ENCODE data around the gene SRRM1. TPM values are rescaled to one million over a fixed set of nuclear protein-coding genes. Genes with fewer than 3 reads are reported as not detected.
"Not testable (repeated sequence)": the region's sequence is repeated elsewhere in the genome, so short reads cannot be mapped to it uniquely, and the experiment has no call there.

The SRRM1 gene
- total RNA-seq, 1 experiment from 2014 or later: 90.1 TPM

GRCh38 chr1:24711329-24711728 is 68.2 kb downstream of the SRRM1 start:
- no peak for DNase-seq
- H3K27me3 ChIP-seq (ENCODE audit: control insufficient read depth, insufficient read depth, low read length): no peaks in the 10 kb centered on the region
- no peaks in the 10 kb centered on the region for H3K36me3 ChIP-seq (replicated peaks; ENCODE audit: control insufficient read depth, insufficient read depth, low read length)
- H3K4me3 ChIP-seq (ENCODE audit: insufficient read depth, low read depth, low read length): no peak overlapping the region

- no peak for DNase-seq
- Histone ChIP-seq H3K36me3 (replicated peaks; ENCODE audit: control insufficient read depth, insufficient read depth, low read length) (no peaks in the 10 kb centered on the region), H3K4me3 (ENCODE audit: insufficient read depth, low read depth, low read length) (no peak overlapping the region), H3K27me3 (ENCODE audit: control insufficient read depth, insufficient read depth, low read length) (no peaks in the 10 kb centered on the region)
Observed at GRCh38 chr1:24713176-24713575, 70.1 kb downstream of the SRRM1 start.

DNA sequence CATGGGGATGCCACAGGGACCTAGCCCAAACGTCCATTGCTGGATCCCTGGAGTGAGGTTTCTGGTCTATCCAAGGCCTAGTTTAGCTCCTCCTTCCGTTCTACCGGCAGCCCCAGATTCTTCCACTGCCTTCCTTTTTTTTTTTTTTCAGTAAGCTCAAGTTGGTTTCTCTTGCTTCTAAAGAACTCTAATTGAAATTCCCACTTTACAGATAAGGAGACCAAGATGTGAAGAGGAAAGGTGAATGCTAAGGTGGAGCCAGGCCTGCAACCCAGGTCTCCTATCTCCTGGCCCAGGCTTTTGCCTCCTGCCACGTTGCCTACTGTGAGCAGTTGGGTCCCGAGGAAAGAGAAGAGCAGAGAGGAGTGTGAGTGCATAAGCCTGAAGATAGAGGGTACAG is 70.6 kb downstream of the SRRM1 start:
- no peak for DNase-seq
- no peaks in the 10 kb centered on the region for H3K27me3 ChIP-seq (ENCODE audit: control insufficient read depth, insufficient read depth, low read length)
- H3K4me3 ChIP-seq (ENCODE audit: insufficient read depth, low read depth, low read length): no peak overlapping the region
- H3K36me3 ChIP-seq (replicated peaks; ENCODE audit: control insufficient read depth, insufficient read depth, low read length): no peaks in the 10 kb centered on the region

- no peak for DNase-seq
- H3K36me3 ChIP-seq (replicated peaks; ENCODE audit: control insufficient read depth, insufficient read depth, low read length): no peaks in the 10 kb centered on the region
- H3K4me3 ChIP-seq (ENCODE audit: insufficient read depth, low read depth, low read length): no peak overlapping the region
- no peaks in the 10 kb centered on the region for H3K27me3 ChIP-seq (ENCODE audit: control insufficient read depth, insufficient read depth, low read length)
Observed at GRCh38 chr1:24714859-24715520, 71.9 kb downstream of the SRRM1 start.

GRCh38 chr1:24715658-24716057 is 72.6 kb downstream of the SRRM1 start:
- DNase-seq: no peak
- no peak overlapping the region for H3K4me3 ChIP-seq (ENCODE audit: insufficient read depth, low read depth, low read length)
- no peaks in the 10 kb centered on the region for H3K36me3 ChIP-seq (replicated peaks; ENCODE audit: control insufficient read depth, insufficient read depth, low read length)
- H3K27me3 ChIP-seq (ENCODE audit: control insufficient read depth, insufficient read depth, low read length): no peaks in the 10 kb centered on the region

DNA sequence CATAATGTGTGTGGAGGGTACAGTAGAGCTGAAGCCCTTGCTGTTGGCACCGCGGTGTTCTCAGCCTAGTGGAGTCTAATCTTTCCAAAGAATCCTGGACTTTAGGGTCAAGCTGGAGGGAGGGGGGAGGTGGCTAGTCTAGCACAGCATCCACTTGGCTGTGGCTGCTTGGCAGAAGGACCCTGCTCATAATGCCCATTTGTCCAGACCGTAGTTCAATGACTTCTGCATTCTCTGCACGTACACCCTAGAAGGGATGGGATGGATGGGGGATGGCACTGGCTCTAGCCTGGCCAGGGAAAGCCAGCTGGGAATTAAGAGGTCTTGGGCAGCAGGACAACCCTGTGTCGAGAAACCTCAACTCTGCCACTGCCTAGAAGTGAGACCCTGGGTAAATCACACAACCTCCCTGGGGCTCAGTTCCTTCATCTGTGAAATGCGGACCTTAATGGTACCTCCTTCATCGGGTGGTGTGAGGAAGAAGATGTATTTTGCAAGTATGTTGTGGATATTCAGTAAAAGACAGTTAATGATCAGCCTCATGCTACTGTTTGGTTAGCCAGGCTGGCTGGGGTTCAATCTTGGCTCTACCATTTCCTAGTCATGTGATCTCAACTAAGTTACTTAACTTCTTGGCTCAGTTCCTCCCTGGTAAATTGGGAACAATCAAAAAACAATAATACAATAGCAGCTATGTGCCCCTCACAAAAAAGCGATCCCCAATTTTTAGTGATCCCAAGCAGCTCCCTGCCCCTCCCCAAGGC is 75.0 kb downstream of the SRRM1 start:
- H3K36me3 ChIP-seq (replicated peaks; ENCODE audit: control insufficient read depth, insufficient read depth, low read length): no peaks in the 10 kb centered on the region
- no peak overlapping the region for H3K4me3 ChIP-seq (ENCODE audit: insufficient read depth, low read depth, low read length)
- H3K27me3 ChIP-seq (ENCODE audit: control insufficient read depth, insufficient read depth, low read length): no peaks in the 10 kb centered on the region
- no peak for DNase-seq

DNA sequence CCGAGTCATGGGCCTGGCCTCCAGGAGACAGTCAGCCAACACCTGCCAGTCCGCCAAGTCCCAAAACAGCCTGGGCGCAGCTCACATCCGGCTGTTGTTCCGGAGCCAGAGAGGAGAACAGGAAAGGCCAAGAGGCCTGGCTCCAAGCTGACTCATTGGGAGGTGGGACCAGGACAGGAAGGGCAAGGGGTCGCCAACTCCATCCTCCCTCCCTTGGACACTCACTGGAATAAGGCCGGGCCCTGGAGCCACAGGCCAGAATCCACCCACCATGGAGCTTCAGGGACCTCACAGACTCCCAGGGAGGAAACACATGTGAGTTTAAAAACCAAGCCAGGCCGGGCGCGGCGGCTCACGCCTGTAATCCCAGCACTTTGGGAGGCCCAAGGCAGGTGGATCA is 77.0 kb downstream of the SRRM1 start:
- DNase-seq: no peak

GRCh38 chr1:24721533-24721932 is 78.4 kb downstream of the SRRM1 start:
- H3K4me3 ChIP-seq (ENCODE audit: insufficient read depth, low read depth, low read length): no peak overlapping the region
- no peaks in the 10 kb centered on the region for H3K36me3 ChIP-seq (replicated peaks; ENCODE audit: control insufficient read depth, insufficient read depth, low read length)
- peak; percentile 5 for DNase-seq
- H3K27me3 ChIP-seq (ENCODE audit: control insufficient read depth, insufficient read depth, low read length): no peaks in the 10 kb centered on the region

More for the DNA sequence above, 77.0 kb downstream of the SRRM1 start:
- Histone ChIP-seq H3K4me3 (ENCODE audit: insufficient read depth, low read depth, low read length) (no peak overlapping the region), H3K27me3 (ENCODE audit: control insufficient read depth, insufficient read depth, low read length) (no peaks in the 10 kb centered on the region), H3K36me3 (replicated peaks; ENCODE audit: control insufficient read depth, insufficient read depth, low read length) (no peaks in the 10 kb centered on the region)

DNA sequence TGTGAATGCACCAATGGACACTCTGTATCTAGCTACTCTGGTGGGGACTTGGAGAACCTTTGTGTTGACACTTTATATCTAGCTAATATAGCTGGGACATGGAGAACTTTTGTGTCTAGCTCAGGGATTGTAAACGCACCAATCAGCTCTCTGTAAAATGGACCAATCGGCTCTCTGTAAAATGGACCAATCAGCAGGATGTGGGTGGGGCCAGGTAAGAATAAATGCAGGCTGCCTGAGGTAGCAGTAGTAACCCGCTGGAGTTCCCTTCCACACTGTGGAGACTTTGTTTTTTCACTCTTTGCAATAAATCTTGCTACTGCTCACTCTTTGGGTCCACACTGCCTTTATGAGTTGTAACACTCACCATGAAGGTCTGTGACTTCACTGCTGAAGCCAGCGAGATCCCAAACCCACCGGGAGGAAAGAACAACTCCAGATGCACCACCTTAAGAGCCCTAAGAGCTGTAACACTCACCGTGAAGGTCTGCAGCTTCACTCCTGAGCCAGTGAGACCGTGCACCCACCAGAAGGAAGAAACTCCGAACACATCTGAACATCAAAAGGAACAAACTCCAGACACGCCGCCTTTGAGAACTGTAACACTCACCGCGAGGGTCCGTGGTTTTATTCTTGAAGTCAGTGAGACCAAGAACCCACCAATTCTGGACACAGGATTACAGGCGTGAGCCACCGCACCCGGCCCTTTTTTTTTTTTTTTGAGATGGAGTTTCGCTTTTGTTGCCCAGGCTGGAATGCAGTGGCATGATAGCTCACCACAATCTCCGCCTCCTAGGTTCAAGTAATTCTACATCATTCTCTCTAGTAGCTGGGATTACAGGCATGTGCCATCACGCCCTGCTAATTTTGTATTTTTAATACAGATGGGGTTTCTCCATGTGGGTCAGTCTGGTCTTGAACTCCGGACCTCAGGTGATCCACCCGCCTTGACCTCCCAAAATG is 79.3 kb downstream of the SRRM1 start:
- not testable (repeated sequence) for DNase-seq; H3K36me3 ChIP-seq (replicated peaks; ENCODE audit: control insufficient read depth, insufficient read depth, low read length); H3K4me3 ChIP-seq (ENCODE audit: insufficient read depth, low read depth, low read length); H3K27me3 ChIP-seq (ENCODE audit: control insufficient read depth, insufficient read depth, low read length)

Other genes starting within 250 kb of the SRRM1 start
- 13.8 and 18.7 TPM in 2 replicates for gene STPG1, start 229.5 kb upstream of the SRRM1 start, total RNA-seq (2014; rRNA removed; shearing (Covaris generic))
- gene NIPAL3, start 227.5 kb upstream of the SRRM1 start, total RNA-seq (2014; rRNA removed; shearing (Covaris generic)): 8.9 and 21.9 TPM in 2 replicates
- gene RCAN3, start 140.5 kb upstream of the SRRM1 start, total RNA-seq (2014; rRNA removed; shearing (Covaris generic)): 29.3 and 31.7 TPM in 2 replicates
- 0.10 and 0.11 TPM in 2 replicates for gene NCMAP, start 87.2 kb upstream of the SRRM1 start, total RNA-seq (2014; rRNA removed; shearing (Covaris generic))
- 243 and 293 TPM in 2 replicates for gene CLIC4, start 102.1 kb downstream of the SRRM1 start, total RNA-seq (2014; rRNA removed; shearing (Covaris generic))

Measured in H7 (cell line).